Fibroblast of lung (primary cell): ENCODE results near the gene SLC6A7. TPM values are rescaled to one million over a fixed set of nuclear protein-coding genes. Genes with fewer than 3 reads are reported as not detected.

Experiments used
- DNase-seq, 2 donors: peaks; one replicate each; pipeline versions ENCODE4 v3.0.0 to v3.0.0-alpha.2; 2010; ENCODE audit warnings: low read depth in 2 of 2
- H2AFZ ChIP-seq: 2 replicates; pipeline ENCODE4 v1.5.1; 2012; ENCODE audit warnings: low read length, control low read depth, inconsistent platforms
- H3K27ac ChIP-seq: 2 replicates; pipeline ENCODE4 v1.5.1; 2011; ENCODE audit warnings: low read length, control low read depth; ENCODE audit not compliant: insufficient read depth
- H3K27me3 ChIP-seq: 2 replicates; pipeline ENCODE4 v1.5.1; 2011; ENCODE audit warnings: mild to moderate bottlenecking, low read length; ENCODE audit not compliant: control insufficient read depth, insufficient read depth
- H3K36me3 ChIP-seq: 2 replicates; pipeline ENCODE4 v1.5.1; 2011; ENCODE audit warnings: low read length; ENCODE audit not compliant: control insufficient read depth, insufficient read depth
- H3K4me1 ChIP-seq: 2 replicates; pipeline ENCODE4 v1.5.1; 2011; ENCODE audit warnings: low read length; ENCODE audit not compliant: control insufficient read depth, insufficient read depth; ENCODE audit errors: extremely low read depth
- H3K4me2 ChIP-seq: 2 replicates; pipeline ENCODE4 v1.5.1; 2011; ENCODE audit warnings: low read length, control low read depth; ENCODE audit not compliant: insufficient read depth; ENCODE audit errors: extremely low read depth
- H3K4me3 ChIP-seq, 4 experiments: fragments of 200-600 bp in 1 of 4; sonication (generic) in 1 of 4; replicated peaks in 1 of 4; 2 replicates each; pipeline ENCODE4 v1.5.1; 2011 to 2016; ENCODE audit warnings: low read length in 4 of 4, low read depth in 3 of 4, mild to moderate bottlenecking in 3 of 4, control low read depth in 2 of 4, inconsistent platforms in 1 of 4, mixed read lengths in 1 of 4; ENCODE audit not compliant: insufficient read depth in 1 of 4; ENCODE audit errors: control extremely low read depth in 1 of 4
- H3K79me2 ChIP-seq: 2 replicates; pipeline ENCODE4 v1.5.1; 2012; ENCODE audit warnings: mild to moderate bottlenecking, low read length, inconsistent platforms; ENCODE audit not compliant: control insufficient read depth, insufficient read depth
- H3K9ac ChIP-seq: 2 replicates; pipeline ENCODE4 v1.5.1; 2011; ENCODE audit warnings: mild to moderate bottlenecking, low read length, control low read depth; ENCODE audit not compliant: insufficient read depth
- H3K9me3 ChIP-seq: 2 replicates; pipeline ENCODE4 v1.5.1; 2012; ENCODE audit warnings: low read depth, low read length; ENCODE audit not compliant: control insufficient read depth, insufficient read depth
- H4K20me1 ChIP-seq: 2 replicates; pipeline ENCODE4 v1.5.1; 2011; ENCODE audit warnings: low read length; ENCODE audit not compliant: control insufficient read depth, insufficient read depth; ENCODE audit errors: extremely low read depth
- CTCF ChIP-seq, 2 donors: IDR thresholded peaks in 1 of 2; conservative IDR thresholded peaks in 1 of 2; 1 replicate in 1 of 2; 2 replicates in 1 of 2; pipeline ENCODE4 v1.5.1; 2011 to 2012; ENCODE audit warnings: low read length in 2 of 2, control low read depth in 1 of 2, inconsistent platforms in 1 of 2, low read depth in 1 of 2, mild to moderate bottlenecking in 1 of 2
- EZH2 ChIP-seq: IDR thresholded peaks from 2 replicates; pipeline ENCODE4 v1.5.1; 2012; ENCODE audit warnings: low read length, control low read depth, mild to moderate bottlenecking; ENCODE audit errors: missing control alignments
- polyA plus RNA-seq, 2 donors: library from polyadenylated mRNA; depleted of rRNA in 1 of 2; stranded (reverse) in 1 of 2; unstranded in 1 of 2; fragments of >200 nt; gene quantifications; 2 replicates each; pipeline ENCODE4 v1.2.1, GENCODE V29; 2011 to 2012; ENCODE audit warnings: missing spikeins in 1 of 2
- total RNA-seq: library from RNA; depleted of rRNA; stranded (reverse); fragments of >200 nt; gene quantifications from 2 replicates; pipeline ENCODE4 v1.2.1, GENCODE V29; 2014

Gene SLC6A7
- total and polyA plus RNA-seq, 2 donors (not counting 1 experiment from before 2014, with no cell fraction given) = 0.02 TPM; not detected in 1

GRCh38 chr5:150209099-150209635, 19.3 kb downstream of the SLC6A7 start:
- H3K4me2 ChIP-seq = no peak overlapping the region
- peak; percentile 84 to 85 for DNase-seq
- no peaks in the 10 kb centered on the region for H3K9me3 ChIP-seq
- no peak for TF ChIP-seq EZH2
- no peak for TF ChIP-seq CTCF (conservative IDR thresholded peaks at IDR 0.05 in 1 of 2, IDR thresholded peaks at IDR 0.05 in 1 of 2; ENCODE audit: low read depth in 1 of 2, low read length in 2 of 2)
- peak overlapping the region; percentile 69 for H3K27ac ChIP-seq
- no peaks in the 10 kb centered on the region for H3K36me3 ChIP-seq
- no peaks in the 10 kb centered on the region for H3K27me3 ChIP-seq
- H3K9ac ChIP-seq = peak overlapping the region; percentile 52
- peaks cover 12% of the 10 kb centered on the region for H3K4me1 ChIP-seq
- no peak overlapping the region for H3K4me3 ChIP-seq
- peak overlapping the region; percentile 43 for H2AFZ ChIP-seq
- H3K79me2 ChIP-seq = no peaks in the 10 kb centered on the region
- H4K20me1 ChIP-seq = no peaks in the 10 kb centered on the region

GRCh38 chr5:150210644-150211043, 20.8 kb downstream of the SLC6A7 start:
- Histone ChIP-seq H3K27ac (no peak overlapping the region), H3K9ac (no peak overlapping the region), H4K20me1 (no peaks in the 10 kb centered on the region), H3K27me3 (no peaks in the 10 kb centered on the region), H3K4me1 (peaks cover 16% of the 10 kb centered on the region), H3K4me2 (no peak overlapping the region), H2AFZ (no peak overlapping the region), H3K79me2 (no peaks in the 10 kb centered on the region), H3K4me3 (no peak overlapping the region), H3K9me3 (no peaks in the 10 kb centered on the region), H3K36me3 (no peaks in the 10 kb centered on the region)
- no peak for TF ChIP-seq CTCF (conservative IDR thresholded peaks at IDR 0.05 in 1 of 2, IDR thresholded peaks at IDR 0.05 in 1 of 2; ENCODE audit: low read depth in 1 of 2, low read length in 2 of 2)
- TF ChIP-seq EZH2 = no peak
- DNase-seq = no peak

- H3K4me2 ChIP-seq = no peak overlapping the region
- no peak for DNase-seq
- no peak for TF ChIP-seq EZH2
- H3K9ac ChIP-seq = no peak overlapping the region
- no peaks in the 10 kb centered on the region for H3K79me2 ChIP-seq
- H3K4me3 ChIP-seq = no peak overlapping the region
- no peaks in the 10 kb centered on the region for H3K27me3 ChIP-seq
- no peaks in the 10 kb centered on the region for H3K36me3 ChIP-seq
- no peak overlapping the region for H2AFZ ChIP-seq
- no peaks in the 10 kb centered on the region for H4K20me1 ChIP-seq
- H3K9me3 ChIP-seq = no peaks in the 10 kb centered on the region
- H3K4me1 ChIP-seq = peaks cover 16% of the 10 kb centered on the region
- no peak overlapping the region for H3K27ac ChIP-seq
Observed at GRCh38 chr5:150211156-150212030, 21.5 kb downstream of the SLC6A7 start.
